ENCODE data around the gene OASL.

OASL gene

GRCh38 chr12:120988658-120989057 lies 50.4 kb downstream of the OASL start:
- H3K4me3 ChIP-seq (replicated peaks; ENCODE audit: low read depth, low read length): no peak overlapping the region
- no peaks in the 10 kb centered on the region for H3K36me3 ChIP-seq (ENCODE audit: control insufficient read depth, insufficient read depth, low read length)
- no peaks in the 10 kb centered on the region for H3K27me3 ChIP-seq (replicated peaks; ENCODE audit: control insufficient read depth, insufficient read depth, low read length)
- no peak for DNase-seq (ENCODE audit: extremely low read depth, insufficient read length)
- TF ChIP-seq CTCF (IDR thresholded peaks at IDR 0.05; ENCODE audit: insufficient read depth, low read length, poor library complexity, severe bottlenecking): no peak

- DNase-seq (ENCODE audit: extremely low read depth, insufficient read length): no peak
- Histone ChIP-seq H3K27me3 (replicated peaks; ENCODE audit: control insufficient read depth, insufficient read depth, low read length) (no peaks in the 10 kb centered on the region), H3K4me3 (replicated peaks; ENCODE audit: low read depth, low read length) (no peak overlapping the region), H3K36me3 (ENCODE audit: control insufficient read depth, insufficient read depth, low read length) (no peaks in the 10 kb centered on the region)
- no peak for TF ChIP-seq CTCF (IDR thresholded peaks at IDR 0.05; ENCODE audit: insufficient read depth, low read length, poor library complexity, severe bottlenecking)
These were observed 50.8 kb downstream of the OASL start for GRCh38 chr12:120988234-120988633.

- Histone ChIP-seq H3K27me3 (replicated peaks; ENCODE audit: control insufficient read depth, insufficient read depth, low read length) (no peaks in the 10 kb centered on the region), H3K4me3 (replicated peaks; ENCODE audit: low read depth, low read length) (no peak overlapping the region), H3K36me3 (ENCODE audit: control insufficient read depth, insufficient read depth, low read length) (no peaks in the 10 kb centered on the region)
- no peak for TF ChIP-seq CTCF (IDR thresholded peaks at IDR 0.05; ENCODE audit: insufficient read depth, low read length, poor library complexity, severe bottlenecking)
- DNase-seq (ENCODE audit: extremely low read depth, insufficient read length): no peak
These were observed 54.6 kb downstream of the OASL start for GRCh38 chr12:120984351-120984898.

GRCh38 chr12:120983759-120984158 lies 55.3 kb downstream of the OASL start:
- Histone ChIP-seq H3K36me3 (ENCODE audit: control insufficient read depth, insufficient read depth, low read length) (no peaks in the 10 kb centered on the region), H3K27me3 (replicated peaks; ENCODE audit: control insufficient read depth, insufficient read depth, low read length) (no peaks in the 10 kb centered on the region), H3K4me3 (replicated peaks; ENCODE audit: low read depth, low read length) (no peak overlapping the region)
- no peak for TF ChIP-seq CTCF (IDR thresholded peaks at IDR 0.05; ENCODE audit: insufficient read depth, low read length, poor library complexity, severe bottlenecking)
- no peak for DNase-seq (ENCODE audit: extremely low read depth, insufficient read length)

GRCh38 chr12:120982659-120983058 lies 56.4 kb downstream of the OASL start:
- no peak for DNase-seq (ENCODE audit: extremely low read depth, insufficient read length)
- H3K36me3 ChIP-seq (ENCODE audit: control insufficient read depth, insufficient read depth, low read length): no peaks in the 10 kb centered on the region
- no peak overlapping the region for H3K4me3 ChIP-seq (replicated peaks; ENCODE audit: low read depth, low read length)
- H3K27me3 ChIP-seq (replicated peaks; ENCODE audit: control insufficient read depth, insufficient read depth, low read length): no peaks in the 10 kb centered on the region
- TF ChIP-seq CTCF (IDR thresholded peaks at IDR 0.05; ENCODE audit: insufficient read depth, low read length, poor library complexity, severe bottlenecking): no peak

GRCh38 chr12:120981407-120981941 lies 57.6 kb downstream of the OASL start:
- no peak for DNase-seq (ENCODE audit: extremely low read depth, insufficient read length)
- Histone ChIP-seq H3K36me3 (ENCODE audit: control insufficient read depth, insufficient read depth, low read length) (no peaks in the 10 kb centered on the region), H3K4me3 (replicated peaks; ENCODE audit: low read depth, low read length) (no peak overlapping the region), H3K27me3 (replicated peaks; ENCODE audit: control insufficient read depth, insufficient read depth, low read length) (no peaks in the 10 kb centered on the region)
- no peak for TF ChIP-seq CTCF (IDR thresholded peaks at IDR 0.05; ENCODE audit: insufficient read depth, low read length, poor library complexity, severe bottlenecking)

All from GM06990 (cell line).